GM10248 (cell line): ENCODE results near the gene MGAT5B.
"Not testable (repeated sequence)": the region's sequence is repeated elsewhere in the genome, so short reads cannot be mapped to it uniquely, and the experiment has no call there.

Source experiments
- CTCF ChIA-PET: fragments of 300-600 bp; sonication (Branson Sonifier 250); formaldehyde crosslinking; extraction: SDS; loops from one replicate; lab custom pipeline; 2021; ENCODE audit warnings: antibody characterized with exemption; lab: Yijun Ruan, JAX
- POLR2A ChIA-PET: fragments of 350-650 bp; sonication (Branson Sonifier 250); formaldehyde crosslinking; extraction: SDS; loops from one replicate; lab custom pipeline; 2020; ENCODE audit warnings: antibody characterized with exemption; lab: Yijun Ruan, JAX
- DNase-seq: peaks from one replicate; pipeline ENCODE4 v3.0.0; 2012; ENCODE audit errors: extremely low spot score
- TF ChIP-seq, protein P1 (sequence below): IDR thresholded peaks from 2 replicates; pipeline ENCODE4 v1.5.1; 2012; ENCODE audit warnings: mild to moderate bottlenecking, low read depth; ENCODE audit errors: extremely low read depth, missing control alignments, control extremely low read depth

Gene MGAT5B

GRCh38 chr17:76967762-76968161 is 99.6 kb downstream of the MGAT5B start:
- TF ChIP-seq, protein P1, sequence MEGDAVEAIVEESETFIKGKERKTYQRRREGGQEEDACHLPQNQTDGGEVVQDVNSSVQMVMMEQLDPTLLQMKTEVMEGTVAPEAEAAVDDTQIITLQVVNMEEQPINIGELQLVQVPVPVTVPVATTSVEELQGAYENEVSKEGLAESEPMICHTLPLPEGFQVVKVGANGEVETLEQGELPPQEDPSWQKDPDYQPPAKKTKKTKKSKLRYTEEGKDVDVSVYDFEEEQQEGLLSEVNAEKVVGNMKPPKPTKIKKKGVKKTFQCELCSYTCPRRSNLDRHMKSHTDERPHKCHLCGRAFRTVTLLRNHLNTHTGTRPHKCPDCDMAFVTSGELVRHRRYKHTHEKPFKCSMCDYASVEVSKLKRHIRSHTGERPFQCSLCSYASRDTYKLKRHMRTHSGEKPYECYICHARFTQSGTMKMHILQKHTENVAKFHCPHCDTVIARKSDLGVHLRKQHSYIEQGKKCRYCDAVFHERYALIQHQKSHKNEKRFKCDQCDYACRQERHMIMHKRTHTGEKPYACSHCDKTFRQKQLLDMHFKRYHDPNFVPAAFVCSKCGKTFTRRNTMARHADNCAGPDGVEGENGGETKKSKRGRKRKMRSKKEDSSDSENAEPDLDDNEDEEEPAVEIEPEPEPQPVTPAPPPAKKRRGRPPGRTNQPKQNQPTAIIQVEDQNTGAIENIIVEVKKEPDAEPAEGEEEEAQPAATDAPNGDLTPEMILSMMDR, result no peak
- CTCF ChIA-PET, result interaction anchor here (1.0 kb wide), 1 partner anchor 8 kb away, joined by 5 read pairs; no protein-coding TSS in a partner anchor
- DNase-seq, result no peak
- POLR2A ChIA-PET, result no interaction called here

GRCh38 chr17:76968707-76969597 is 100.7 kb downstream of the MGAT5B start:
- TF ChIP-seq, protein P1, result no peak
- POLR2A ChIA-PET, result no interaction called here
- DNase-seq, result no peak
- CTCF ChIA-PET, result interaction anchor here (1.0 kb wide), 1 partner anchor 35 kb away, joined by 3 read pairs; no protein-coding TSS in a partner anchor

GRCh38 chr17:76969598-76970172 is 101.5 kb downstream of the MGAT5B start:
- CTCF ChIA-PET, result interaction anchor here (1.0 kb wide), 1 partner anchor 34 kb away, joined by 3 read pairs; no protein-coding TSS in a partner anchor
- TF ChIP-seq, protein P1, result no peak
- POLR2A ChIA-PET, result no interaction called here
- DNase-seq, result no peak

GRCh38 chr17:76970228-76970627 is 102.0 kb downstream of the MGAT5B start:
- CTCF ChIA-PET, POLR2A ChIA-PET, DNase-seq: not testable (repeated sequence)

GRCh38 chr17:76972046-76972641 is 103.9 kb downstream of the MGAT5B start:
- POLR2A ChIA-PET, result no interaction called here
- CTCF ChIA-PET, result interaction anchor here (1.1 kb wide), 1 partner anchor 84 kb away, joined by 4 read pairs; no protein-coding TSS in a partner anchor
- TF ChIP-seq, protein P1, result no peak
- no peak for DNase-seq

GRCh38 chr17:76973040-76973439 is 104.8 kb downstream of the MGAT5B start:
- POLR2A ChIA-PET, result interaction anchor here (0.6 kb wide), 1 partner anchor 1523 kb away, joined by 4 read pairs; no protein-coding TSS in a partner anchor
- TF ChIP-seq, protein P1, result no peak
- CTCF ChIA-PET, result interaction anchor here (0.9 to 1.0 kb wide), 2 partner anchors 10 to 84 kb away, joined by 3 to 4 read pairs; no protein-coding TSS in a partner anchor
- DNase-seq, result no peak
